ENCODE measurements around the gene TXNRD2.

Gene TXNRD2

DNA sequence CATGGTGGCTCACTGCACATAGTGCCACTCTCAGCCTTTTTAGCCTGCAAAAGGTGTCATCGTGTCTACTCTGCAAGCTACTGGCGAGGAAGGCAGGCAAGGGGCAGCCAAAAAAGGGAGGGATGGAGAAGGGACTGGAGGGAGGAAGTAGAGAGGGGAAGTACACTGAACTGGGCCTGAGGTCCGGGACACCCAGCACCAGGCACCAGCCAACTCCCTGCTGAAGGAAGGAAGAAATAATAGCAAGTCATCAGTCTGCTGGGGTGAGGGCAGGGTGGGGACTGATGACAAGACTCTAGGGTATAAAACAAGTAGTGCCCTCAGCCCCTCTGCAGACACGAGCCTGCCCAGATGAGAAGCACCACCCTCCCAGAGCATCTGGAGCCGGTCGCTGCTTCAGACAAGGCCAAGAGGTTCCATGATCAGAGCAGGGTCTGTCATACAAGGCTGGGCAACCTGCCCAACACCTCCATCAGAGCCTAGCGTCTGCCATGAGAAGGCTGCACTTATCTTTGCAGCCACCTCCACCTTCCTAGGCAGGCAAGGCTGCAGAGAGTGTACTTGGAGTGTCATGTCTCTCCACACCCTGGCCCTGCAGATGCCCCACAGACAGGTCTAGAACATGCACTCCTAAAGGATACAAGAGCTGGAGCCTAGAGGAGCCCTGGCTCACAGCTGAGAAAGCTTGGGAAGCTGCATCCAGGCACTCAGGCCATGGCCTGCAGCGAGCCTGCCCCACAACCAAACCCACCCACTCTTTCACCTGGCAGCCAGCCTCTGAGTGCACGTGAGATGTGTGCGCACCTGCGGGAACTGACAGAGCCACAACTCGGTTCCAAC, 9.0 kb downstream of the TXNRD2 start:
- TF ChIP-seq, protein P1, sequence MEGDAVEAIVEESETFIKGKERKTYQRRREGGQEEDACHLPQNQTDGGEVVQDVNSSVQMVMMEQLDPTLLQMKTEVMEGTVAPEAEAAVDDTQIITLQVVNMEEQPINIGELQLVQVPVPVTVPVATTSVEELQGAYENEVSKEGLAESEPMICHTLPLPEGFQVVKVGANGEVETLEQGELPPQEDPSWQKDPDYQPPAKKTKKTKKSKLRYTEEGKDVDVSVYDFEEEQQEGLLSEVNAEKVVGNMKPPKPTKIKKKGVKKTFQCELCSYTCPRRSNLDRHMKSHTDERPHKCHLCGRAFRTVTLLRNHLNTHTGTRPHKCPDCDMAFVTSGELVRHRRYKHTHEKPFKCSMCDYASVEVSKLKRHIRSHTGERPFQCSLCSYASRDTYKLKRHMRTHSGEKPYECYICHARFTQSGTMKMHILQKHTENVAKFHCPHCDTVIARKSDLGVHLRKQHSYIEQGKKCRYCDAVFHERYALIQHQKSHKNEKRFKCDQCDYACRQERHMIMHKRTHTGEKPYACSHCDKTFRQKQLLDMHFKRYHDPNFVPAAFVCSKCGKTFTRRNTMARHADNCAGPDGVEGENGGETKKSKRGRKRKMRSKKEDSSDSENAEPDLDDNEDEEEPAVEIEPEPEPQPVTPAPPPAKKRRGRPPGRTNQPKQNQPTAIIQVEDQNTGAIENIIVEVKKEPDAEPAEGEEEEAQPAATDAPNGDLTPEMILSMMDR (IDR thresholded peaks at IDR 0.05): no peak

DNA sequence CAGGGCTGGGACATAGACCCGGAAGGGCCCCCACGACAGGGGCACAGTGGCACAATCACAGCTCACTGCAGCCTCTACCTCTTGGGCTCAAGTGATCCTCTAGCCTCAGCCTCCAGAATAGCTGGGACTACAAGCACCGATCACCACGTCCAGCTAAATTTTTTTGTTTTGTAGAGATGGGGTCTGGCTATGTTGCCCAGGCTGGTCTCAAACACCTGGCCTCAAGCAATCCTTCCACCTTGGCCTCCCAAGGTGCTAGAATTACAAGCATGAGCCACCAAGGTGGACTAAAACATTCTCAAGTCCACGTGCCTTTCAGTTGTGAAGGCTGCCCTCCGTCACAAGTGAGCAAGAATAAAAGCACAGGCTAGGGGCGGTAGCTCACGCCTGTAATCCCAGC, 10.1 kb downstream of the TXNRD2 start:
- TF ChIP-seq, protein P1 (IDR thresholded peaks at IDR 0.05): no peak

DNA sequence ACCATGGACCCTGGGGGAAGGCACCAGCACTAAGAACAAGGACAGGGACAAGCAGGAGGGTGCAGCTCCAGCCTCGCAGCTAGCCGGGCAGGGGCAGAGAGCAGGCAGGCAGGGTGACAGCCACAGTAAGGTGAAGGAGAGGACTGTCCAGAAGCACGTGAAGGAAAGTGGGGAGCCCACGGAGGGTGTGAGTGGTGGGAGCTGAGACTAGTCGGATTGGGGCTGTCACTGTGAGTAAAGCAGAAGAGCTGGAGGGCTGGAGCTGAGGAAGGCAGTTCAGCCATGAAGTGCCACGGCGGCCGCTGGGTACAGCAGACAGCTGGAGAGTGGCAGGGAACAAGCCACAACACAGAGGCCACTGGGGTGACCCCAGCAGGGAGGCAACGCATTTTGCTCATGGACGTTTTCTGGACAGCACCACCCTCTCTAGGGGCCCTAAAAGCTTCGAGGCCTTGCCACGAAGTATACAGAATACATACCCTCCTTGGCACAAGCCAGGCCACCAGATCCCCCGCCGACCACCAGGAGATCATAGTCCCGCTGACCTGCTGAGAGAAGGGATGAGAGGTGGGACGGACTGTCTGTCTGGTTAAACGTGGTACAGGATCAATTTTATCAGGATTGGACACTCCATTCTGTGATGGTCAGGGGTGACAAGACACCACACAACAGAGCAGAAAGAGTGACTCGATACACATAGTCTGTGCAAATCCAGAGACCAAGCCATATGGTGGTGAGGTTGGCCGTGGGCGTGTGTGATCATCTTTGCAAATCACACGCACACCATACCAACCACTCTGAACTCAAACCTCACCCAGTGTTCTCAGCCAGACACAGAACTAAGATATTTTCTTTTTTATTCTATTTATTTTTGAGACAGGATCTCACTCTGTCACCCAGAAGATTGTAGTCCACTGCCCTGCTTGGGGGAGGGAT, 10.8 kb downstream of the TXNRD2 start:
- TF ChIP-seq, protein P1 (IDR thresholded peaks at IDR 0.05): no peak

DNA sequence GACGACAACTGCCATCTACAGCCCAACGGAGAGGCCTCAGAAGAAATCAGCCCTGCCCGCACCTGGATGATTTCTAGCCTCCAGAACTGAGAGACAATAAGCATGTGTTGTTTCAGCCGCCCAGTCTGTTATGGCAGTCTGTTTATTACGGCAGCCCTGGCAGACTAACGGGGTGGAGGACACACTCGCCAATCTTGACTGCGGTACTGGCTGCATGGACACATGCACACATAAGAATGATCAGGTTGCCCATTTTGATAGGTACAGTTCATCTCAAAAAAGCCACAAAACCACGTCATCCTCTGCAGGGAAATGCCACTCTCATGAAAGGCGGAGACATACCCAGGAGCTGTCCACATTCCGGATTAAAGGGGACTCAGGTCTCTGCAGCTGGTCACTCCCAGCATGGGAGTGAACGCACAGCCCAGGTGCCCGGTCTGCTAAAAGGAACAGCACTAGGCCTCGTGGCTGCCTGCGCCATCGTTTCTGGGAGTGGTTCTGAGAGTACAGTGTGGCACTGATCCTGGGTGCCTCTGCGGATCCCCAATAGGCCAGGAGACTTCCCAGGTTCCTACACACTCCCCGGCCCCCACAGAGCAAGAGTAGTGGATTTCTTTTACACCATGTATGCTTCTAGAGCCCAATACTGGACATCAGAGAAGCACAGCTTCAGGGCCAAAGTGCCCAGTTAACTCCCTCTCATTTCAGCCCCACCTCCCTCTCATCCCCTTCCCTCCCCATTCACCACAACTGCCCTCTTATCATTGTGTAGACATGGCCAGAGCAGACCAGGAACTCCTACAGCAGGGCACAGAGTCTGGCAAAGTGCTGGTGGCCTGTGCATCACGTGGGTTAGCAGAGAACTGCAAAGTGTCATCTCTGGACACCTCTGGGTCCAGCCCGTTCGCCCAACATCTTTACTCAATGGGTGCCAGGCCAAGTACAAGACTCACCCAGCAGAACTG, 11.8 kb downstream of the TXNRD2 start:
- TF ChIP-seq, protein P1 (IDR thresholded peaks at IDR 0.05): no peak

DNA sequence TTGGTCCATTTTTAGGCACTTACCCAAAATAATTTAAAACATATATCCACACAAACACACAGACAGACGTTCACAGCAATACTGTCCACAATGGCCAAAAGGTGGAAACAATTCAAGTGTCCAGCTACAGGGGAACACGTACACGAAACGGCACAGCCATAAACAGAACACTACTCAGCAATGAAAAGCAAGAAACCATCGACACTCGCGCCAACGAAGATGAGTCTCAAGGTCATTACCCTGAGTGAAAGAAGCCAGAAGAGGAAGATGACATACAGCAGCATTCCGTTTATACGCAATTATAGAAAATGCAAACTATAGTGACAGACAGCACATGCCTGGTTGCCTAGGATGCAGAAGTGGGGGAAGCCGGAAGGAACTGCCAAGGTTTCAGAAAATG, 13.4 kb downstream of the TXNRD2 start:
- TF ChIP-seq, protein P1 (IDR thresholded peaks at IDR 0.05): no peak

DNA sequence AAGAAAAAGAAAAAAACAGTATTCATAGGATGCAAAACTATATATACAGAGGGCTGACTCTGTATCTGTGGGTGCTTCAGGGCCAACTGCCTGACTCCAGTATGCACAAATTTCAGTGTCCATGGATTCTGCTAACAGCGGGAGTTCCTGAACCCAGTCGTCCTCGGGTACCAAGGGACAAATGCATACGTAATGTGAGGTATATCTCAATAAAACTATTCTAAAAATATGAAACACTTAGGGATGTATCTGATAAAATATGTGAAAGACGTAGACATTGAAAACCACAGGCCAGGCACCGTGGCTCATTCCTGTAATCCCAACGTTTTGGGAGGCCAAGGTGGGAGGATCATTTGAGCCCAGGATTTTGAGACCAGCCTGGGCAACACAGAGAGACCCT, 13.9 kb downstream of the TXNRD2 start:
- TF ChIP-seq, protein P1 (IDR thresholded peaks at IDR 0.05): no peak
